Osteoblast (primary cell): ENCODE measurements around the gene MEIS3. TPM values are rescaled to one million over a fixed set of nuclear protein-coding genes. Genes with fewer than 3 reads are reported as not detected.

Source experiments
- DNase-seq: peaks from one replicate; pipeline ENCODE4 v3.0.0; 2011; ENCODE audit warnings: low spot score, mixed read lengths; ENCODE audit not compliant: insufficient read length; ENCODE audit errors: missing footprints
- H2AFZ ChIP-seq: 2 replicates; pipeline ENCODE4 v1.6.0; 2011; ENCODE audit warnings: mild to moderate bottlenecking, low read length
- H3K27ac ChIP-seq: 2 replicates; pipeline ENCODE4 v1.5.1; 2011; ENCODE audit warnings: mild to moderate bottlenecking, low read depth, low read length, moderate library complexity
- H3K27me3 ChIP-seq: 2 replicates; pipeline ENCODE4 v1.6.0; 2012; ENCODE audit warnings: mild to moderate bottlenecking, control low read depth, inconsistent platforms, low read length, moderate library complexity; ENCODE audit not compliant: insufficient read depth
- H3K36me3 ChIP-seq: 2 replicates; pipeline ENCODE4 v1.5.1; 2011; ENCODE audit warnings: mild to moderate bottlenecking, low read length, control low read depth, moderate library complexity; ENCODE audit not compliant: insufficient read depth
- H3K4me1 ChIP-seq: 2 replicates; pipeline ENCODE4 v1.5.1; 2011; ENCODE audit warnings: mild to moderate bottlenecking, low read length, control low read depth, moderate library complexity; ENCODE audit not compliant: insufficient read depth
- H3K4me2 ChIP-seq: 2 replicates; pipeline ENCODE4 v1.6.0; 2011; ENCODE audit warnings: mild to moderate bottlenecking, low read length; ENCODE audit not compliant: insufficient read depth
- H3K4me3 ChIP-seq: fragments of 200-600 bp; sonication (generic); 3 replicates; pipeline ENCODE4 v1.5.1; 2012; ENCODE audit warnings: mild to moderate bottlenecking, low read length, inconsistent platforms; ENCODE audit not compliant: insufficient read depth
- H3K79me2 ChIP-seq: 2 replicates; pipeline ENCODE4 v1.6.0; 2012; ENCODE audit warnings: mild to moderate bottlenecking, low read length, control low read depth, inconsistent platforms; ENCODE audit not compliant: insufficient read depth
- H3K9me3 ChIP-seq: 2 replicates; pipeline ENCODE4 v1.5.1; 2011; ENCODE audit warnings: low read depth, low read length, control low read depth
- H4K20me1 ChIP-seq: 2 replicates; pipeline ENCODE4 v1.6.0; 2012; ENCODE audit warnings: mild to moderate bottlenecking, low read length, control low read depth; ENCODE audit not compliant: insufficient read depth
- total RNA-seq: library from RNA; depleted of rRNA; stranded (reverse); fragments of >200 nt; gene quantifications from 2 replicates; pipeline ENCODE4 v1.2.3, GENCODE V29; 2012
- TF ChIP-seq, protein P1 (sequence below): IDR thresholded peaks from 2 replicates; pipeline ENCODE4 v1.5.1; 2011; ENCODE audit warnings: mild to moderate bottlenecking, low read depth, low read length, moderate library complexity; ENCODE audit errors: extremely low read depth

MEIS3 gene
- total RNA-seq, 1 donor: 8.3 TPM

GRCh38 chr19:47363758-47364531, 55.4 kb downstream of the MEIS3 start:
- Histone ChIP-seq H3K27me3 (no peaks in the 10 kb centered on the region), H3K36me3 (peaks cover 39% of the 10 kb centered on the region), H3K27ac (no peak overlapping the region), H3K4me2 (no peak overlapping the region), H3K4me3 (no peak overlapping the region), H2AFZ (no peak overlapping the region), H3K4me1 (no peaks in the 10 kb centered on the region), H3K9me3 (no peaks in the 10 kb centered on the region), H4K20me1 (no peaks in the 10 kb centered on the region), H3K79me2 (peaks cover 2% of the 10 kb centered on the region)
- TF ChIP-seq, protein P1, sequence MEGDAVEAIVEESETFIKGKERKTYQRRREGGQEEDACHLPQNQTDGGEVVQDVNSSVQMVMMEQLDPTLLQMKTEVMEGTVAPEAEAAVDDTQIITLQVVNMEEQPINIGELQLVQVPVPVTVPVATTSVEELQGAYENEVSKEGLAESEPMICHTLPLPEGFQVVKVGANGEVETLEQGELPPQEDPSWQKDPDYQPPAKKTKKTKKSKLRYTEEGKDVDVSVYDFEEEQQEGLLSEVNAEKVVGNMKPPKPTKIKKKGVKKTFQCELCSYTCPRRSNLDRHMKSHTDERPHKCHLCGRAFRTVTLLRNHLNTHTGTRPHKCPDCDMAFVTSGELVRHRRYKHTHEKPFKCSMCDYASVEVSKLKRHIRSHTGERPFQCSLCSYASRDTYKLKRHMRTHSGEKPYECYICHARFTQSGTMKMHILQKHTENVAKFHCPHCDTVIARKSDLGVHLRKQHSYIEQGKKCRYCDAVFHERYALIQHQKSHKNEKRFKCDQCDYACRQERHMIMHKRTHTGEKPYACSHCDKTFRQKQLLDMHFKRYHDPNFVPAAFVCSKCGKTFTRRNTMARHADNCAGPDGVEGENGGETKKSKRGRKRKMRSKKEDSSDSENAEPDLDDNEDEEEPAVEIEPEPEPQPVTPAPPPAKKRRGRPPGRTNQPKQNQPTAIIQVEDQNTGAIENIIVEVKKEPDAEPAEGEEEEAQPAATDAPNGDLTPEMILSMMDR: no peak
- DNase-seq: peak; percentile 87

GRCh38 chr19:47362321-47362720, 57.0 kb downstream of the MEIS3 start:
- Histone ChIP-seq H2AFZ (no peak overlapping the region), H3K4me1 (no peaks in the 10 kb centered on the region), H4K20me1 (no peaks in the 10 kb centered on the region), H3K27ac (no peak overlapping the region), H3K4me2 (no peak overlapping the region), H3K36me3 (peaks cover 54% of the 10 kb centered on the region), H3K79me2 (peaks cover 2% of the 10 kb centered on the region), H3K4me3 (no peak overlapping the region), H3K27me3 (no peaks in the 10 kb centered on the region), H3K9me3 (no peaks in the 10 kb centered on the region)
- peak; percentile 54 for DNase-seq
- TF ChIP-seq, protein P1: no peak

GRCh38 chr19:47358936-47359335, 60.4 kb downstream of the MEIS3 start:
- H3K36me3 ChIP-seq: peaks cover 76% of the 10 kb centered on the region
- peaks cover 3% of the 10 kb centered on the region for H4K20me1 ChIP-seq
- no peak for DNase-seq
- TF ChIP-seq, protein P1: no peak
- H3K4me1 ChIP-seq: no peaks in the 10 kb centered on the region
- H3K27me3 ChIP-seq: no peaks in the 10 kb centered on the region
- H3K9me3 ChIP-seq: no peaks in the 10 kb centered on the region
- peaks cover 10% of the 10 kb centered on the region for H3K79me2 ChIP-seq
- no peak overlapping the region for H3K4me2 ChIP-seq
- H3K4me3 ChIP-seq: no peak overlapping the region
- H2AFZ ChIP-seq: no peak overlapping the region
- H3K27ac ChIP-seq: no peak overlapping the region

GRCh38 chr19:47357788-47358680, 61.3 kb downstream of the MEIS3 start:
- no peak overlapping the region for H3K4me2 ChIP-seq
- TF ChIP-seq, protein P1: no peak
- H3K9me3 ChIP-seq: no peaks in the 10 kb centered on the region
- H3K4me1 ChIP-seq: no peaks in the 10 kb centered on the region
- peaks cover 17% of the 10 kb centered on the region for H3K79me2 ChIP-seq
- peaks cover 80% of the 10 kb centered on the region for H3K36me3 ChIP-seq
- H4K20me1 ChIP-seq: peaks cover 3% of the 10 kb centered on the region
- H3K27ac ChIP-seq: no peak overlapping the region
- H3K4me3 ChIP-seq: no peak overlapping the region
- no peak overlapping the region for H2AFZ ChIP-seq
- DNase-seq: peak; percentile 38
- no peaks in the 10 kb centered on the region for H3K27me3 ChIP-seq
